ENCODE results near the gene KLLN. TPM values are rescaled to one million over a fixed set of nuclear protein-coding genes. Genes with fewer than 3 reads are reported as not detected.

KLLN gene
- total RNA-seq, 2 donors from 2014 or later = 0.14 TPM

- Histone ChIP-seq H3K4me1 (ENCODE audit: control insufficient read depth in 1 of 2, low read depth in 2 of 2) (peaks cover 0 to 6% of the 10 kb centered on the region in 2 donors), H3K4me3 (no peak overlapping the region), H3K27me3 (replicated peaks; ENCODE audit: insufficient read depth) (no peaks in the 10 kb centered on the region), H3K27ac (no peak overlapping the region), H3K36me3 (no peaks in the 10 kb centered on the region), H3K9me3 (no peaks in the 10 kb centered on the region)
- no peak for TF ChIP-seq CTCF (IDR thresholded peaks at IDR 0.05)
- no peak for DNase-seq (ENCODE audit: low spot score)
- no peak for ATAC-seq (ENCODE audit: insufficient number of reproducible peaks, low FRiP score, low read depth)
These were observed 17.7 kb downstream of the KLLN start for GRCh38 chr10:87845624-87845998.

- Histone ChIP-seq H3K4me1 (ENCODE audit: control insufficient read depth in 1 of 2, low read depth in 2 of 2) (peaks cover 0 to 6% of the 10 kb centered on the region in 2 donors), H3K27ac (no peak overlapping the region), H3K4me3 (no peak overlapping the region), H3K36me3 (no peaks in the 10 kb centered on the region), H3K27me3 (replicated peaks; ENCODE audit: insufficient read depth) (no peaks in the 10 kb centered on the region), H3K9me3 (no peaks in the 10 kb centered on the region)
- no peak for ATAC-seq (ENCODE audit: insufficient number of reproducible peaks, low FRiP score, low read depth)
- no peak for TF ChIP-seq CTCF (IDR thresholded peaks at IDR 0.05)
- DNase-seq (ENCODE audit: low spot score) = no peak
These were observed 18.3 kb downstream of the KLLN start for GRCh38 chr10:87844837-87845623.

DNA sequence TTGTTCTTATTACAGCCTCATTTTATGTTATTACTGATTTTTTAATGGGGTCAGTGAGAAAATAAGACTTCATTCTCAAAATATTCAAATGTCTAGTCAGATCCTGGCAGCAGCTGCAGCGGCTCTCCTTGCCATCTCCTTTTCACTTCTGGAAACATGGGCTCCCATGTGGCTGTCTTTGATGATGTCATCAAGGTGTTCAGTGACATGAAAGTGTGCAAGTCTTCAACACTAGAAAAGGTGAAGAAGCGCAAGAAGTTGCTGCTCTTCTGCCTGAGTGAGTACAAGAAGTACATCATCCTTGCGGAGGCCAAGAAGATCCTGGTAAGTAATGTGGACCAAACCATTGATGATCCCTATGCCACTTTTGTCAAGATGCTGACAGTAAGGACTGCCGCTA, 19.6 kb downstream of the KLLN start:
- H3K27ac ChIP-seq = no peak overlapping the region
- no peaks in the 10 kb centered on the region for H3K36me3 ChIP-seq
- ATAC-seq (ENCODE audit: insufficient number of reproducible peaks, low FRiP score, low read depth) (no peak), DNase-seq (ENCODE audit: low spot score) (no peak)
- no peaks in the 10 kb centered on the region for H3K27me3 ChIP-seq (replicated peaks; ENCODE audit: insufficient read depth)
- peaks cover 3 to 6% of the 10 kb centered on the region in 2 donors for H3K4me1 ChIP-seq (ENCODE audit: control insufficient read depth in 1 of 2, low read depth in 2 of 2)
- no peaks in the 10 kb centered on the region for H3K9me3 ChIP-seq
- no peak for TF ChIP-seq CTCF (IDR thresholded peaks at IDR 0.05)
- H3K4me3 ChIP-seq = no peak overlapping the region

DNA sequence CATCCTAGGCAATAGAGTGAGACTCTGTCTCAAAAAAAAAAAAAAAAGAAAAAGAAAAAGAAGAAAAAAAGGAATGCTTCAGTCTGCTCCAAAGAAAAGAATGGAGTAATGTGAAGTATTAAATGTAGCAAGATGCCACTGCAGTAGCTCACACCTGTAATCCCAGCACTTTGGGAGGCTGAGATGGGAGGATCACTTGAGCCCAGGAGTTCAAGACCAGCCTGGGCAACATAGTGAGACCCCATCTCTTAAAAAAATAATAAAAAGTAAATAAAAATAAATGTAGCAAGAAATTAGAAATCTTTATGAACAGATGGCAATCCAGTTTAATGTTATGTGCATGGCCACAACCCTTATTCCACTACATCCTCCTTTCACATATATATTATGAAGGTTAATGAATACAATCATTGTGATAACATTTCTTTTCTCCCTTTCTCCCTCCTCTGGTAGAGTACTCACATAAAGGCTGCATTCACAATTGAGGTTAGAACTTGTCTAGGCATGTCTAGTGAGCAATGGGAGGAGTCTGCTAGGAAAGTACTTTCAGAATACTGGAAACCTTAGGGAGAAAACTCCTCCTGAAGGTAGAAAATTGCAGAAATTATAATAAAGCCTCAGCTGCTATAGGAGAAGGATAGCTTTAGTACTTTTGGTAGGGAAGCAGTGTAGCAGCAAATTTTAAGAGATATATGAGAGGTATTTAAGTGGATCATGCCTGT, 20.4 kb downstream of the KLLN start:
- Histone ChIP-seq H3K27ac (no peak overlapping the region), H3K27me3 (replicated peaks; ENCODE audit: insufficient read depth) (no peaks in the 10 kb centered on the region), H3K4me1 (ENCODE audit: control insufficient read depth in 1 of 2, low read depth in 2 of 2) (peaks cover 6 to 7% of the 10 kb centered on the region in 2 donors), H3K9me3 (no peaks in the 10 kb centered on the region), H3K4me3 (no peak overlapping the region), H3K36me3 (no peaks in the 10 kb centered on the region)
- no peak for TF ChIP-seq CTCF (IDR thresholded peaks at IDR 0.05)
- DNase-seq (ENCODE audit: low spot score) (no peak), ATAC-seq (ENCODE audit: insufficient number of reproducible peaks, low FRiP score, low read depth) (no peak)

DNA sequence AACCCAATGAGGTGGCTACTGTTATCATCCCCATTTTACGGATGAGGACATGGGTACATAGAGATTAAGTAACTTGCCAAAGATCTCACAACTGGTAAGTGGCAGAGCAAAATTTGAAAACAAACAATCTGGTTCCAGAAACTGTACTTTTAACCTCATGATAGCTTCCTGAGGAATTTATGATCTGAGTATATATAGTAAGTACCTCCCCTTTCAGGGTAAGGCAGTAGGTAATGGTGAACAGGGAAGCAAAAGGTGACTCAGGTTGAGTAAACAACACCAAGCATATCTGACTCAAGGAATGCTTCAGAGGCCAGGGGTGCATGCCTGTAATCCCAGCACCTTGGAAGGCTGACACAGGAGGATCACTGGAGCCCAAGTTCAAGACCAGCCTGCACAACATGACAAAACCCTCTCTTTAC, 21.1 kb downstream of the KLLN start:
- Histone ChIP-seq H3K4me1 (ENCODE audit: control insufficient read depth in 1 of 2, low read depth in 2 of 2) (peaks cover 6 to 7% of the 10 kb centered on the region in 2 donors), H3K4me3 (no peak overlapping the region), H3K27ac (no peak overlapping the region), H3K27me3 (replicated peaks; ENCODE audit: insufficient read depth) (no peaks in the 10 kb centered on the region), H3K9me3 (no peaks in the 10 kb centered on the region), H3K36me3 (no peaks in the 10 kb centered on the region)
- no peak for TF ChIP-seq CTCF (IDR thresholded peaks at IDR 0.05)
- DNase-seq (ENCODE audit: low spot score) (no peak), ATAC-seq (ENCODE audit: insufficient number of reproducible peaks, low FRiP score, low read depth) (no peak)
